B cell (primary cell): ENCODE measurements around the gene DPYD. TPM values are rescaled to one million over a fixed set of nuclear protein-coding genes. Genes with fewer than 3 reads are reported as not detected.

Source experiments
- ATAC-seq: fragments of 200-7000 bp; cut with Tn5 transposase; one replicate; pipeline ENCODE4 v1.10.0; 2021; ENCODE audit warnings: low read depth, mild to moderate bottlenecking, moderate number of reproducible peaks, moderate library complexity
- CTCF ChIA-PET: fragments of 350-600 bp; sonication (Branson Sonifier 250); formaldehyde crosslinking; loops from one replicate; lab custom pipeline; 2021; ENCODE audit warnings: antibody characterized with exemption, inconsistent platforms; lab: Charles Lee
- POLR2A ChIA-PET: fragments of 350-600 bp; sonication (Branson Sonifier 250); formaldehyde crosslinking; loops from one replicate; lab custom pipeline; 2021; ENCODE audit warnings: antibody characterized with exemption; lab: Charles Lee
- DNase-seq: peaks from one replicate; pipeline ENCODE4 v3.0.0; 2013
- H2AFZ ChIP-seq: 2 replicates; pipeline ENCODE4 v1.6.1; 2012; ENCODE audit warnings: mild to moderate bottlenecking, low read depth, low read length; ENCODE audit not compliant: insufficient read depth, poor library complexity, severe bottlenecking
- H3K27ac ChIP-seq, 2 donors: 1 replicate in 1 of 2; 2 replicates in 1 of 2; pipeline ENCODE4 v1.5.1; 2012 to 2013; ENCODE audit warnings: low read length in 2 of 2, mild to moderate bottlenecking in 2 of 2, moderate library complexity in 1 of 2
- H3K27me3 ChIP-seq, 4 experiments: fragments of 200-600 bp in 1 of 4; sonication (generic) in 1 of 4; replicated peaks in 1 of 4; 1 replicate in 2 of 4; 2 replicates in 2 of 4; pipeline versions ENCODE4 v1.6.1 to v1.7.0; 2013 to 2016; ENCODE audit warnings: low read length in 3 of 4, mild to moderate bottlenecking in 2 of 4, mixed read lengths in 1 of 4, moderate library complexity in 1 of 4; ENCODE audit not compliant: insufficient read depth in 4 of 4, control insufficient read depth in 3 of 4; ENCODE audit errors: control extremely low read depth in 1 of 4
- H3K36me3 ChIP-seq, 2 experiments: replicated peaks in 1 of 2; 1 replicate in 1 of 2; 2 replicates in 1 of 2; pipeline versions ENCODE4 v1.6.1 to v1.7.1; 2013; ENCODE audit warnings: low read length in 1 of 2; ENCODE audit not compliant: insufficient read depth in 2 of 2, control insufficient read depth in 1 of 2; ENCODE audit errors: control extremely low read depth in 1 of 2, extremely low read depth in 1 of 2
- H3K4me1 ChIP-seq, 2 donors: fragments of 200-600 bp in 1 of 2; sonication (generic) in 1 of 2; 1 replicate in 1 of 2; 2 replicates in 1 of 2; pipeline versions ENCODE4 v1.5.1 to v1.6.1; 2013 to 2017; ENCODE audit warnings: low read length in 2 of 2; ENCODE audit not compliant: control insufficient read depth in 2 of 2, insufficient read depth in 2 of 2
- H3K4me2 ChIP-seq: replicated peaks from 2 replicates; pipeline ENCODE3; 2012; ENCODE audit warnings: mild to moderate bottlenecking, low read depth, low read length; ENCODE audit not compliant: poor library complexity, severe bottlenecking
- H3K4me3 ChIP-seq, 5 experiments: fragments of 200-600 bp in 1 of 5; sonication (generic) in 1 of 5; 1 replicate in 3 of 5; 2 replicates in 2 of 5; pipeline versions ENCODE4 v1.5.1 to v1.7.0; 2011 to 2016; ENCODE audit warnings: low read length in 4 of 5, mild to moderate bottlenecking in 4 of 5, low read depth in 2 of 5, control low read depth in 1 of 5, moderate library complexity in 1 of 5; ENCODE audit not compliant: insufficient read depth in 1 of 5; ENCODE audit errors: control extremely low read depth in 1 of 5, extremely low read depth in 1 of 5
- H3K79me2 ChIP-seq: fragments of 200-600 bp; sonication (generic); one replicate; pipeline ENCODE4 v1.6.0; 2016; ENCODE audit warnings: low read length; ENCODE audit not compliant: control insufficient read depth, insufficient read depth
- H3K9ac ChIP-seq: fragments of 200-600 bp; sonication (generic); 2 replicates; pipeline ENCODE4 v1.6.1; 2017; ENCODE audit warnings: mild to moderate bottlenecking, low read length, moderate library complexity
- H3K9me3 ChIP-seq, 3 donors: one replicate each; pipeline versions ENCODE4 v1.6.1 to v1.7.1; 2013; ENCODE audit warnings: low read length in 2 of 3; ENCODE audit not compliant: control insufficient read depth in 2 of 3, insufficient read depth in 1 of 3; ENCODE audit errors: control extremely low read depth in 1 of 3
- H4K20me1 ChIP-seq: 2 replicates; pipeline ENCODE4 v1.6.0; 2012; ENCODE audit warnings: mild to moderate bottlenecking, low read length; ENCODE audit not compliant: insufficient read depth, control insufficient read depth, poor library complexity, severe bottlenecking
- H3K27ac Mint-ChIP-seq: one replicate; pipeline ENCODE4 v1.8.0; 2021; ENCODE audit warnings: mixed read lengths
- H3K27me3 Mint-ChIP-seq: one replicate; pipeline ENCODE4 v1.8.0; 2021; ENCODE audit warnings: mixed read lengths
- H3K4me1 Mint-ChIP-seq: one replicate; pipeline ENCODE4 v1.8.0; 2021; ENCODE audit warnings: mixed read lengths
- H3K4me3 Mint-ChIP-seq: one replicate; pipeline ENCODE4 v1.8.0; 2021; ENCODE audit warnings: mixed read lengths
- H3K9me3 Mint-ChIP-seq: one replicate; pipeline ENCODE4 v1.8.0; 2022; ENCODE audit warnings: mixed read lengths; ENCODE audit not compliant: insufficient read depth
- CTCF ChIP-seq: fragments of 200-600 bp; IDR thresholded peaks from one replicate; pipeline ENCODE4 v1.8.0; 2022; ENCODE audit warnings: antibody characterized with exemption, mild to moderate bottlenecking
- EZH2 ChIP-seq: IDR thresholded peaks from 2 replicates; pipeline ENCODE4 v1.6.1; 2012; ENCODE audit warnings: borderline replicate concordance, low read depth, mild to moderate bottlenecking, moderate library complexity, low read length; ENCODE audit not compliant: insufficient read depth, poor library complexity, severe bottlenecking
- WGBS: methylation state at CpG from one replicate; pipeline ENCODE4 v1.1.5; 2013; ENCODE audit warnings: missing lambda C conversion rate; ENCODE audit not compliant: insufficient coverage; 5-methylcytosine and 5-hydroxymethylcytosine counted together
- intact Hi-C: fragments of 100-400 bp; cut with micrococcal nuclease; formaldehyde crosslinking; loops from one replicate; pipeline ENCODE4 v1.10.0; 2022
- polyA plus RNA-seq: library from polyadenylated mRNA; depleted of rRNA; stranded (reverse); fragments of >200 nt; gene quantifications from 2 replicates; pipeline ENCODE4 v1.2.3, GENCODE V29; 2012
- total RNA-seq, 2 donors: library from RNA; stranded (reverse); fragments of 120-200 nt in 1 of 2; gene quantifications; 1 replicate in 1 of 2; 2 replicates in 1 of 2; pipeline versions ENCODE4 v1.2.3 to v1.2.4, GENCODE V29; 2013 to 2022

The DPYD gene
- total and polyA plus RNA-seq, 2 donors (not counting 1 experiment from before 2014, with no cell fraction given) = 4.2 to 19.0 TPM

- H3K4me2 ChIP-seq = no peak overlapping the region
- WGBS = 94% methylated on average over 2 of the region's 2 CpGs
- no peaks in the 10 kb centered on the region for H3K27me3 ChIP-seq
- TF ChIP-seq EZH2 (no peak), CTCF (no peak)
- H3K9ac ChIP-seq = no peak overlapping the region
- CTCF ChIA-PET = no interaction called here
- H3K79me2 ChIP-seq = no peaks in the 10 kb centered on the region
- H4K20me1 ChIP-seq = no peaks in the 10 kb centered on the region
- Mint-ChIP-seq H3K27ac (no peak overlapping the region), H3K27me3 (no peaks in the 10 kb centered on the region), H3K9me3 (peaks cover 8% of the 10 kb centered on the region), H3K4me1 (no peaks in the 10 kb centered on the region), H3K4me3 (no peak overlapping the region)
- peaks cover 0 to 10% (median 9%) of the 10 kb centered on the region in 3 donors for H3K9me3 ChIP-seq
- no peak overlapping the region for H3K27ac ChIP-seq
- H3K36me3 ChIP-seq = no peaks in the 10 kb centered on the region
- H3K4me1 ChIP-seq = no peaks in the 10 kb centered on the region
- ATAC-seq (no peak), DNase-seq (no peak)
- POLR2A ChIA-PET = no interaction called here
- intact Hi-C loops = no loop called here
- H3K4me3 ChIP-seq = no peak overlapping the region
- H2AFZ ChIP-seq = no peak overlapping the region
Observed at GRCh38 chr1:97061604-97062003, 859.2 kb downstream of the DPYD start.

DNA sequence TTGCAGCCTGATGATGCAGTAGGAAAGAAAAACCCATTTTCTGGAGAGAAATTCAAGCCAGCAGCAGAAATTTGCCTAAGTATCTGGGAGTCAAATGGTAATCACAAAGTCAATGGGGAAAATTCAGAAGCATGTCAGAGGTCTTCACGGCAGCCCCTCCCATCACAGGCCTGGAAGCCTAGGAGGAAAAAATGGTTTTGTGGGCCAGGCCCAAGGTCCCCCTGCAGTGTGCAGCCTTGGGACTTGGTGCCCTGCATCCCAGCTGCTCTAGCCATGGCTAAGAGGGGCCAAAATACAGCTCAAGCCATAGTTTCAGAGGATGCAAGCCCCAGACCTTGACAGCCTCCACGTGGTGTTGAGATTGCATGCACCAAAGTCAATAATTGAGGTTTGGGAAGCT is 864.4 kb downstream of the DPYD start:
- Mint-ChIP-seq H3K27me3 (no peaks in the 10 kb centered on the region), H3K9me3 (peaks cover 9% of the 10 kb centered on the region), H3K4me1 (no peaks in the 10 kb centered on the region), H3K4me3 (no peak overlapping the region), H3K27ac (no peak overlapping the region)
- no peaks in the 10 kb centered on the region for H3K27me3 ChIP-seq
- no peaks in the 10 kb centered on the region for H3K4me1 ChIP-seq
- H3K9me3 ChIP-seq = peaks cover 0 to 13% (median 10%) of the 10 kb centered on the region in 3 donors
- no peak overlapping the region for H3K4me3 ChIP-seq
- TF ChIP-seq EZH2 (no peak), CTCF (no peak)
- DNase-seq (no peak), ATAC-seq (no peak)
- no peaks in the 10 kb centered on the region for H4K20me1 ChIP-seq
- H3K9ac ChIP-seq = no peak overlapping the region
- no peaks in the 10 kb centered on the region for H3K79me2 ChIP-seq
- 50% methylated on average over 1 of the region's 2 CpGs for WGBS
- POLR2A ChIA-PET = no interaction called here
- H3K27ac ChIP-seq = no peak overlapping the region
- intact Hi-C loops = no loop called here
- H2AFZ ChIP-seq = no peak overlapping the region
- H3K36me3 ChIP-seq = no peaks in the 10 kb centered on the region
- no peak overlapping the region for H3K4me2 ChIP-seq
- CTCF ChIA-PET = no interaction called here
